Activated CD4-positive, alpha-beta T cell treated with anti-CD3 and anti-CD28 coated beads, Interleukin-2, amount 50 U/mL, for 24 hours (primary cell): ENCODE measurements around the gene SLC12A5.

ENCODE experiments used
- DNase-seq, 2 donors: peaks; one replicate each; pipeline ENCODE4 v3.0.0-alpha.2; 2020; ENCODE audit warnings: low read depth in 1 of 2, low spot score in 1 of 2

SLC12A5 gene

DNA sequence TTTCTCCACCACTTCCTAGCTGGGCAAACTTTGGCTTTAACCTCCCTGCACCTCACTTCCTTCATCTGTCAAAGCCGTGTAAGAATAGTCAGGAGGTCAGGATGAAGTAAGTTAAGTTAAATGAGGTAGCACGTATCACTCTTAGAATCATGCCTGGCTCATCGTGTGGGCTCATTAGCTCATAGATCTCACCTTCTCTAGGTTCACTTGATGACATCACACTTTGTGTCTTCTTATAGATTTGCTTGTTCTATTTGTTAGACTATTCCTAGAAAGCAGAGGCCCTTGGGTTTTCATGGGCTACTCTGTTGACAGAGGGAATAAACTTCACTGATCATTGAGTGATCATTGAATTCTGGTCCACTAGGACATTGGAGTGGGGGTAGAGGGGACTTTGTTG, 72.9 kb downstream of the SLC12A5 start:
- DNase-seq = no peak

DNA sequence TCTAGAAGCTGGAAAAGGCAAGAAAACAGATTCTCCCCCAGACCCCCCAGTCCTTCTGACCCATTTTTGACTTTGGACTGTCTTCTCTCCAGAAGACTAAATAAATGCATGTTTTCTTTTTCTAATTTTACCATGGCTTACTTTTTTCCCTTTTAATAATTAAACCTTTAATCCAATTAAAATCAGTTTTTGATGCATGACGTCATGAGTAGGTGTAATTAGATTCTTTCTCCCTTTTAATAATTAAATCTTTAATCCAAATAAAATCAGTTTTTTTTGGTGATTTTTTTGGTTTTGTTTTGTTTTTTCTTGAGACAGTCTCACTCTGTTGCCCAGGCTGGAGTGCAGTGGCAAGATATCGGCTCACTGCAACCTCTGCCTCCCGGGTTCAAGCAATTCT, 73.9 kb downstream of the SLC12A5 start:
- DNase-seq = no peak

DNA sequence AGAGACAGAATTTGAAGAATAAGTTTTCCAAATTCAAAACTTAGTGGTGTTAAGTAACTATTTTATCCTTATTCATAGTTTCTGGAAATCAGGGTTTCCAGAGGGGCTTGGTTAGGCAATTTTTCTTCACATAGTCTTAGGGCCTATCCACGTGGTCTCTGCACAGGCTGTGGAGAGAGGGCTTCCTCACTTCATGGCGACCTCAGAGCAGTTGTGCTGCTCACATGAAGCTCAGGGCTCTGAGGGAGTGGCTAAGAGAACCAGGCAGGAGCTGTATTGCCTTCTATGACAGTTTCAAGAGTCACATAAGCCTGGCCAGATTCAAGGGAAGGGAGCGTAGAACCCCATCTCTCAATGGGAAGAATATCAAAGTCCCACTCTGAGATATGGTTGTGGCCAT, 75.2 kb downstream of the SLC12A5 start:
- DNase-seq = no peak

DNA sequence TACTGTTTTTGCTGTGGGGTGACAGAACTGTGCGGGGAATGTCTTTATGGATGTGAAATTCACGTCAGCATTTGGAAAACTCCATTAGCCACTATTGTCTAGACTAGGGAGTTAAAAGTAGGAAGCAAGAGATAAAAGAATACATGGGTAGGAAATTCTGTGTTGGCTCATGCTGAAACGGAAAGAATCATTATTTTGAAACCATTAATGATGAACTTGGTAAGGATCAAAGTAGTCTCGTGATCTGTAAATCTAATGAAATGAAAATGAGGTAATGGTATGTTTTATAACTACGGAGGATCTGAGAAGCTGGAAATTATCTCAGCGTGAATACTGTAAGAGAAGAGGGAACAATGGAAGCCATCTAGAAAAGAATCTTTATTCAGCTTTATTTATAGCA, 78.0 kb downstream of the SLC12A5 start:
- DNase-seq = no peak

DNA sequence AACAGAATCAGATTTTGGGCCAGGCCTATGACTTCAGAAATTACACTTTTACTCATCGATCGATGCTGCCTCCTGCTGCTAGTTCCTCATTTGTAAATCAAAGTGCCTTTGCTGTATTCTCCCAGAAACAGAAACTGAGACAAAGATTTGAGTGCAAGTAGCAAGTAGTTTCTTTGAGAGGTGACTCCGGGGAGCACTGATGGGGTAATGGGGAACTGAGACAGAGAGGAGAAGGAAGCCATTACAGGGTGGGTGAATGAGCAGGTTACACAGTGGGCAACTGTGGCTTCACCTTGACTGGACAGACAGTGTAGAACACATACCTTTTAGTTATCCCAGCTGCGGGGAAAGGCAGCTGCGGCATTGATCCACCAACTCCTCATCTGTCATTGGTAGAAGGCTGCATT, 79.4 kb downstream of the SLC12A5 start:
- no peak for DNase-seq

DNA sequence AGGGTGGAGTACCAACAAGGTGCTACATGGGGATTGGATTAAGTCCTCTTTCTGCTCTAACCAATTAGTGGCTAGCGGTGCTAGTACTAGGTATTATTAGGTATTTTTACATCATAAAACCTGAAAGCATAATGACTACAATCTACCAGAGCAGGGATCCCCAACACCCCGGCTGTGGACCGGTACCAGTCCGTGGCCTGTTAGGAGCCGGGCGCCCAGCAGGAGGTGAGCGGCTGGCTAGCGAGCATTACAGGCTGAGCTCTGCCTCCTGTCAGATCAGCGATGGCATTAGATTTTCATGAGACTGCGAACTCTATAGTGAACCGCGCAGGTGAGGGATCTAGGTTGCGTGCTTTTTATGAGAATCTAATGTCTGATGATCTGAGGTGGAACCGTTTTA, 80.0 kb downstream of the SLC12A5 start:
- DNase-seq = no peak
